HG03045 (cell line): Measurements from ENCODE around the gene CPLANE2.

Experiments used
- ATAC-seq: cut with Tn5 transposase; IDR thresholded peaks from one replicate; pipeline ENCODE4 v1.9.1; 2021; ENCODE audit warnings: mild to moderate bottlenecking, moderate library complexity; ENCODE audit not compliant: unreplicated experiment

Gene CPLANE2

DNA sequence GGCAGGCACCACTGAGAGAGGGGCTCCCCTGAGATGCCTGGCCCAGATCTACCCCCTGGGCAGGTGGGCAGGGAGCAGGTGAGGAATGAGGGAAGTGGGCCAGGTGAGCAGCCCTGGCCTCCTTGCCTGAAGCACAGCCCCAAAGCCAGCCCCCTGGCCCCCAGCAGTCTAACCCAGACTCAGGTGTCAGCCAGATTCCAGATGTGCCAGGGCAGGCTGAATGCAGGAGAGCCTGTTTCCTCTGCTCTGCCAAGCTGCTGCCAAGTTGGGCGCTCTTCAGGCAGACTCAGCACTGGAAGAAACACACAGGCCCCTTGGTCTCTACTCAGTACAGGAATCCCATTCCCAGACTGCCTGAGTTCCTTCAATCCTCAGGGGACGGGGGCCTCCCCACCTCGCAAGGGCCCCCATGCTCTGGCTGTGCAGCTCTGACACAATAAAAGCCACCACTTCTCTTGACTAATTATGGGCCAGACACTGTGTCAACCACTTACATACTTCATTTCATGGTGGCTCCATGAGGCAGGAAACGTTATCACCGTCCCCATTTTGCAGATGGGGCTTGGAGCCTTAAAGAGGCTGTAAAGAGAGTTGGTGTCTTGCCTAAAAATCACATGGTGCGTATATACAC, 45.0 kb downstream of the CPLANE2 start:
- no peak for ATAC-seq

DNA sequence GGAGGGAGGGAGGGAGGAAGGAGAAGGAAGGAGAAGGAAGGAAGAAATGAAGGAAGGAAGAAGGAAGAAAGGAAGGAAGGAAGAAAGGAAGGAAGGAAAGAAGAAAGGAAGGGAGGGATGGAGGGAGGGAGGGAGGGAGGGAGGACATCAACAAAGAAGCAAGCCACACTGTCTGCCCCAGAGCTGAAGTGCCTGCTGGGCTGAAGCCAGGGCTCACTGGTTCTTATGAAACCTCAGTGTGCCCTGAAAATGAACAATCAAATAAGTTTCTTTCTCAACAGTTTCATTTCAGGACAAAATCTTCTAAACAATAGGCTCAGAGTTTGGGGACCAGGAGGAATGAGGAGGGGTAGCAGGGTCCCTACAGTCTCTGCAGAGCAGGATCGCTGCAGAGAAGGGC, 45.7 kb downstream of the CPLANE2 start:
- ATAC-seq, result no peak

DNA sequence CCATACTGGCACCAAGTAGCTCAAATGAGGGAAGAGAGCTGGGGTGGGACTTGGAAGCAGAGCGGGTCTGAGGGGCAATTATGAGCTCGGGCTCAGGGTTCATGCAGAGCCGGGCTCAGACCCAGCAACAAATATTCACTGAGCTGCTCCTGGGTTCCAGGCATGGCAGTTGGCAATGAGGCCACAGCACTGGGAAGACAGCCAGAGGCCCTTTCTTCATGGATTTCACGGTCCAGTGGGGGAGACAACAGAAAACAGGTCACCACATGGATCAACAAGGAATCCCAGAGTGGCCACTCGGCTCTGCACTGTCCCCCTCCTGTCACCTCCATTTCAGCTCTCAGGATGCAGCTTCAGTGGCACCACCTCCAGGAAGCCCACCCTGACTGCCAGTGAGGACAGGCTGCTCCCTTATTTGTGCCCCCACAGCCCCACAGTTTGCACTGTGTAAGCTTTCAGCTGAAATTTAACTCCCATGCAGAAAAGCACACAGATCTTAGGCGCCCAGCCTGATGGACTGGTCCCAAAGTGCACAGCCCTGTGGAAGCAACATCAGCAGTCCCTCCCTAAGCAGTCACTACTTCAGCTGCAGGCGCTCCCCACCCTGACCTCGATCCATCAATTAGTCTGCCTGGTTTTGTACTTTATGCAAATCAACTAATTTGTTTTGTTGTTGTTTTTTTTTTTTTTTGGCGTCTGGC, 46.9 kb downstream of the CPLANE2 start:
- ATAC-seq, result no peak

DNA sequence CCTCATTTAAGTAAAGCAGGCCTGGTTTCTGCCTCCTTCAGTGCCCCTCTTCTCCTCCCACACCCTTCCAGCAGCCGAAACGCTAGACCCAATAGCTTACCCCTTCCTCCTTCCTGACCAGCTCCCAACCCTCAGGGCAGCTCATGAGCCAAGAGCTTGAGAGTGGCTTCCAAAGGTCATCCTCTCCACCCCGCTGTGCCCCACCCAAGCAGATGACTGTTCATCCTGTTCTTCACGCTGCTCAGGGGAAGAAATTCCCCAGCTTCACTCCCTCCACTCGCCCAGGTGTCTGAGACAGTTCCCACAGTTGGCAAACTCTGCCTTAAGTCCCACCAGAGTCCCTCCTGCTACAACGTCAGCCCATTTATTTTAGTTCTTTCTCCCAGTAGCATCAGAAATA, 48.0 kb downstream of the CPLANE2 start:
- ATAC-seq, result no peak

DNA sequence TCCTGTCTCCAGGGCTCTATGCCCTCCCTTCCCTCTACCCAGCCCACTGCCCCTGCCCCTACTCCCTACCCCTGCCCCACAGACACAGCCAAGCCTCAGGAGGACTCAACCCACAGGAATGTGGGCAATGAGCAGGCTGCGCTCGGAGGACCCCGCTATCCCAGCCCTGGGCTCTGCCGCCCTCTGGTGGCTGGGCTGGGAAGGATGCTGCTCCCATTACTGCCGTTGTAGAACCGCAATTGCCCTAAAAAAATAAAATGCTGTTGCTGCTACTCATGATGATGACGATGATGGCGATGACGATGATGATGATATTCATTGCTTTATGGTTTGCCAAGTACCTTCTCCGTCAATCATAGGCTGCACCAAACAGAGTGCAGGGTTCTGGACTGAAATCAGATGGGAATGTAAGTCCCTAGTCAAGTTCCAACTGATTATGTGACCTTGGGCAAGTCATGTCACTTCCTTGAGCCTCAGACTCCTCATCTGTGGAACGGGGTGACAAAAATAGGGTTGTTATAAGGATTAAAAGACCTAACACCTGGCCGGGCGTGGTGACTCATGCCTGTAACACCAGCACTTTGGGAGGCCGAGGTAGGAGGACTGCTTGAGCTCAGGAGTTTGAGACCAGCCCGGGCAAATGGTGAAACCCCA, 49.1 kb downstream of the CPLANE2 start:
- ATAC-seq, result no peak

DNA sequence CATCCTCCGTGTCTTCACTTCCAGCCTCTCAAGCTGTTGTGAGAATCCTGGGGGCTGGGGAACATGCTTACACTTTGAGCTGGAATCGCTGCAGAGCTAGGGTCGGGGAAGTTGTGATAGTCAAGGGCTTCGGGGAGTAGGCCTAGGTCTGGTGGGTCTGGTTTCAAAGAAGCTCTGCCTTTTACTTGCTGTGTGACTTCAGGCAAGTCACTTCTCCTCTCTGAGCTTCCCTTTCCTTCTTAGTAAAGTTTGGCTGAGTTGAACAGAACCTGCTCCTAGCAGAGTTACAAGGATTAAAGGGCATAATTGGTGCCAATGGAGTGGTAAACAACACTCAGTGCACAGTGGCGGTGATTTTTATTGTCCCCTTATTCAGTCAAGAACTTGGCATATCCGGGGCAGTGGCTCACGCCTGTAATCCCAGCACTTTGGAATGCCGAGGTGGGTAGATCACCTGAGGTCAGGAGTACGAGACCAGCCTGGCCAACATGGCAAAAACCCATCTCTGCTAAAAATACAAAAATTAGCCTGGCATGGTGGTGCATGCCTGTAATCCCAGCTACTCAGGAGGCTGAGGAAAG, 50.2 kb downstream of the CPLANE2 start:
- ATAC-seq, result no peak

DNA sequence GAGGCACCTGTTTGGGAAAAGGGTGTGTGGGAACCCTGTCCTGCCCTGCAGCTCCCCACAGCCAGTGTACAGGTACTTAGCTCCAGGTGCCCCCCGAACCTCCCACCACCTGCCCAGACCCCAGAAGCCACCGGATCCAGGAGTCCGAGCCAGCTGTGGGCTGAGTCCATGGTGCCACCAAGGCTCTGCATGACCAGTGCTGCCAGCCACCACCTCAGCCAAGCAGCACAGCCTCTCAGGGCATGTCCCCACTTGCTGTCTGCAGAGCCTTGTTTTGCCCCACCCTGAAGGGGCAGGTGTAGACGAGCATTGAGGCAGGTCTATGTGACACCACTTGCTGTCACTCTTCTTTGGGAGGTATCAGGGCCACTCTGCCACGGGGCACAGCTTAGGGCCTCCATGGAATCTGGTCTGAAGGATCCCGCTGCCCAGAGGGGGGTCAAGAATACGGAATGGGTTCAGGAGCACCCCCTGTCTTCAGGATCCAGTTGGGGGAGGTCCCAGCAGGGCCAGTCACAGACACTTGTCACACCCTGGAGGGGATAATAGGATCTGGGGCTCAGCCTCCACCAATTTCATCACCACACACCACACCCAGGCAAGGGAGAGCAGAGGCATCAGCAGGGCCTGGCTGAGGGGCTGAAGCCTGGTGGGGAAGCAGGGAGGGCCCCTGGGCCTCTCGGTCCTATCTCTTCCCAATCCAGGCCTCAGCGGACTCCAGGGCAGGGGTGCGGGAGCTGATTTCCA, 52.3 kb downstream of the CPLANE2 start:
- ATAC-seq, result no peak

DNA sequence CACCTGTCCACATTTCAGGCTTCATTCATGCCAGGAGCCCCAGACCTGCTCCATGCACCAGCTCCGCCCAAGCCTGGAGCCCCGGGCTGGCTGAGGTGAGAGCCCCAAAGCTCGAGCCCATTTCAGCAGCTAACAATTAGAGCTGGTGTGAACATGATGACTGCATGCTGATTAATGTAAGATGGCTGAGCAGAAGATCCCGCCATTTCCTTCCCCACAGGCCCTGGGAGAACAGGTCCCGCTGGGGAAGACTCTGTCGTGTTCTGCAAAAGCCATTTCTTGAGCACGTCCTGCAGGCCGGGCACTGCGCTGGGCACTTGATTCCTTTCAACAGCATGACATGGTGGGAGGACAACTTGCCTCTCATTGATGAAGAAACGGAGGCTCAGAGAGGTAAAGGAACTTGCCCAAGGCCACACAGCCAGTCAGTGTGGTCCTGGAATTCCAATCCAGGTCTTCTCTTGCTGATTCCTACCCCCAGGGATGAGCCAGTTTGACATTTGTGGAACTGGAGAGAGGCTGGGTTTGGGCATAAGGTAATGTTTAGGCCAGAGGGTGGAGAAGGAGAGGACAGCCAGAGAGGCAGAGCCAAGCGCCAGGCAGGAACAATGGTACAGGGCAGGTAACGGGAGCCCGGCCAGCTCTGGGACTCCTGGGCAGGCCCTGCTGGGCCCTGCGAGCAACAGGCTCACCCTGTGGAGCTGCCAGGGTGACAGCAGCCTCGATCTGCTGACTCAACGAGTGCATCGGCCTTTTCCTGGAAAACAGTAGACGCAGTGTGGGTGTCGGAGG, 53.0 kb downstream of the CPLANE2 start:
- ATAC-seq, result no peak

DNA sequence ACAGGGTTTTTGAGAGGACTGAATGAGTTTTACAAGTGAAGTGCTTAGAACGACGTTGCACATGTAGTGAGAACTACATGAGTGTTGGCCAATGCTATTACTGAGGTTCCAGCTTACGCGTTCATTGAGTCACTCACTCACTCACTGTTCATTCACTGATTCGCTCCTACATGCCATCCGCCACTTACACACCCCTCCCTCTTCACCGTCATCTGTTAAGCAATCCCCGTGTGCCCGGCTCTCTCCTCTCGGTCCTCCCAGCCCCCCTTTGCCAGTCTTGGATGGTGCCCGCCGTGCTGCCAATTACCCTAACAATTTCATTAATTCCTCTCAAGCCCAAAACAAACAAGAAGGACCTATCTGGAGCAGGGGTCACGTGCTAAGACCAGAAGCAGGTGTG, 53.8 kb downstream of the CPLANE2 start:
- ATAC-seq, result no peak

DNA sequence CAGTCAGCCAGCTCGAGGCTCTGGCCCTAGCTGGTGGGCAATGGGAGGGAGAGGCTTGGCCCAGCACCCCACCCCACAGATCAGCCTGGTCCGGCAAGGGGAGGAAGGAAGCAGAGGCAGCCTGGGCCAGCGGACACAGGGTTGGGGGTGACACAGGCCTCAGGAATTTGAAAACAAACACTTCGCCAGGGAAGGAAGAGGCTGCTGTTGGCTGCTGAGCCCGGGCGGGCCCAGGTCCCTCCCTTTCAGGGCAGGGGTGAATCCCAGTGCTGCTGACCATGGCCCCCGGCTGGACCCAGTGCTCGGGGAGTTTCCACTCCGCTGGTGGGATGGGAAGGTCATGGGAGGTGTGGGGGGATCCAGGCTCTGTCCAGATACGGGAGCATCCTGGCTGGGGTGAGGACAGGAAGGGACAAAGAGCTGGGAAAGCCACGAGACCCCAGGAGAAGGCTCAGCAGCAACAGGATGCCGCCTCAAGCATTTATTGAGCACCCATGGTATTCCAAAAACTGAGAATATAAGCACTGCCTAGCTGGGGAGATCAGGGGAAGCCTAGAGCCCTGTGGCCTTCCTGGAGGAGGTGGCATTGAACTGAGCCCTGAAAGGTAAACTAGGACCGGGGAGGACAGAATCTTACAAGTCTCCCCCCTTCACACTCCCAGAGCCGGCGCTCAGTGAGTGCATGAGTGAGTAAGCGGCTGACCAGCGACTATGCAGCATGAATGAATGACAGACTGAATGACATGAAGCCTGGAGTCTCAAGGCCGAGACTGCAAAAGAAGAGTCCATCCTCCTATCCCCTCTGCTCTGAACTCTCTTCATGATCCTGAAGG, 54.9 kb downstream of the CPLANE2 start:
- ATAC-seq, result no peak
